Smooth muscle cell of the brain vasculature (primary cell): ENCODE measurements around the gene MKKS.

Experiments used
- DNase-seq: peaks from one replicate; pipeline ENCODE4 v3.0.0-alpha.2; 2012; ENCODE audit warnings: low read depth, low spot score

MKKS gene

DNA sequence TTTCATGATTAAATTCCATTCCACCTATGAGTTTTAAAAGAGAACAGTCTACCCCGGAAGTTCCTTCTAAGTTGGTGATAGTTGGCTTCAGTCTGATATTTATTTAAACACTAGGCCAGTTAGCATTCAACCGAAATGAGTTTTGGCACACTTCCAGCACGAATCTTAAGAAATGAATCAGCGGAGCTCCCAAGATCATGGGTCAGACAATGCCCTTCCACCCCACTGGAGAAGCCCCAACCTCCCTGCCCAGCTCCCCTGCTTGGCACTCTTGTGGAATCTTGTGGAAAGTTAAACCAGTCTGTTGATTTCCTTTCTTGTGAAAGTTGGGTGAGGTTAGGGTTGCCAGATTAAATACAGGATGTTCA, 64.3 kb downstream of the MKKS start:
- DNase-seq: no peak

- no peak for DNase-seq
These were observed 65.3 kb downstream of the MKKS start for GRCh38 chr20:10368702-10369041.

GRCh38 chr20:10367943-10368701, 65.9 kb downstream of the MKKS start:
- no peak for DNase-seq

GRCh38 chr20:10367693-10367942, 66.4 kb downstream of the MKKS start:
- DNase-seq: no peak

DNA sequence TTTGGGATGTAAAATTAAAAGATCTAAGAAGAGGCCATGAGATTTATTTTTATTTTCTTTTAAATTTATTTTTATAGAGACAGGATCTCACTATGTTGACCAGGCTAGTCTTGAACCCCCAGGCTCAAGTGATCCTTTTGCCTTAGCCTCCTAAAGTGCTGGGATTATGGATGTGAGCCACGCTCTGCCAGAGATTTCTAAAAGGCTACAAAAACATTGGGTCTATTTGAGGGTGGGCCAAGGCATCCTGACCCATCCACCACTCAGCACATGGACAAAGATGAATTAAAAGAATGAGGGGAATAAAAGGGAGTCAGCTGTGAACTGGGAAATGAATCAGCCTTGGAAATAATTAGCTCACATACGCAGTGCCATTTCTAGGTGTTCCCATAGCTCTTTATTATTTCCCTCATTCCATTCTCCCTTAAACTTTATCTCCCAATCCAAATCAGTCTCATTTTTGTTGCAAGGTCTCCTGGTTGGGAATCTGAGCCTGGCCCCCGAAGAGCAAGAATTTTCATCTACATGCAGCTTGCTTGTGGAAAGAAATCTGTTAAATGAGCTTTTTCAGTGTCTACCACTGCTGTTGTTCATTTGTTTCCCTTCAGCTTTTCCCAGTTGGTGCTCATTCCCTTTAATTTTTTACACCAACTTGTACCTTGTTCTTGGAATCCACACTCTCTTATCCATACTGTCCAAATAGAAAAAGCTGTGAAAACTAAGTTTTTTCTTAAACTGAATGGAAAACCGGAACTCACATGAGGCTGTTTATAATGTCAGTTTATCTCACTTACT, 66.9 kb downstream of the MKKS start:
- no peak for DNase-seq

DNA sequence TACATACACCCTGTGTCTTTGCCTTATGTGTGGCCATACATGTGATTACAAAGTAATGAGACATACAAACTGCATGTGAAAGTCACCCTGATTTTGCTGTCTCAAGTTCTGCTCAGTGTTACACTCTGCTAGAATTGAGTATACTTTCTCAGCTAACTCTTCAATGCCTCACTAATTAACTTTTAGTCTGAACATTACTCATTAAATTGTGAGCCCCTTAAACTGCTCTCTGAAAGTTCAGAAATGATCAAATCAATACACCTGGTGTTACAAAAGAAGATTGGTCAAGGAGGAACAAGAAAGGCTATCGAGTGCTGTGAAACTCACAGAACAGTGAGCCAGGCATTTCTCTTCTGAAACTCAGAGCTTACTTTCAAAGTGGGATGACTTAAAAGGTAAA, 71.3 kb downstream of the MKKS start:
- no peak for DNase-seq

- no peak for DNase-seq
These were observed 73.1 kb downstream of the MKKS start for GRCh38 chr20:10360878-10361277.

GRCh38 chr20:10359621-10360040, 74.4 kb downstream of the MKKS start:
- no peak for DNase-seq

DNA sequence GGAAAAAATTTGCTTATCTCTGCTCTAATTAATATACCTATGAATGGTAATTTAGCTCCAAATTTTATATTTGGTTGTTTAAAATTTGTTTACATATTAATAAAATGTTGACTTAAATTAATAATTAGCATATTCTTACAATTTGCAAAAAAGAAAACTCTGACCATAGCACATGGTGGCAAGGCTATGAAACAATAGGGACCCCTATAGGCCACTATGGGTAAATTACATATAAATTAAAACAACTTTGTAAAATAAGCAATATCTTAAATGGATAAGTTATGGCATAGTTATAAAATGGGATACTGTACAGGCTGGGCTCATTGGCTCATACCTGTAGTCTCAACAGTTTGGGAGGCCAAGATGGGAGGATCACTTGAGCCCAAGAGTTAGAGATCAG, 76.0 kb downstream of the MKKS start:
- DNase-seq: no peak

GRCh38 chr20:10357061-10357708, 76.8 kb downstream of the MKKS start:
- DNase-seq: no peak

GRCh38 chr20:10356628-10357027, 77.4 kb downstream of the MKKS start:
- no peak for DNase-seq

DNA sequence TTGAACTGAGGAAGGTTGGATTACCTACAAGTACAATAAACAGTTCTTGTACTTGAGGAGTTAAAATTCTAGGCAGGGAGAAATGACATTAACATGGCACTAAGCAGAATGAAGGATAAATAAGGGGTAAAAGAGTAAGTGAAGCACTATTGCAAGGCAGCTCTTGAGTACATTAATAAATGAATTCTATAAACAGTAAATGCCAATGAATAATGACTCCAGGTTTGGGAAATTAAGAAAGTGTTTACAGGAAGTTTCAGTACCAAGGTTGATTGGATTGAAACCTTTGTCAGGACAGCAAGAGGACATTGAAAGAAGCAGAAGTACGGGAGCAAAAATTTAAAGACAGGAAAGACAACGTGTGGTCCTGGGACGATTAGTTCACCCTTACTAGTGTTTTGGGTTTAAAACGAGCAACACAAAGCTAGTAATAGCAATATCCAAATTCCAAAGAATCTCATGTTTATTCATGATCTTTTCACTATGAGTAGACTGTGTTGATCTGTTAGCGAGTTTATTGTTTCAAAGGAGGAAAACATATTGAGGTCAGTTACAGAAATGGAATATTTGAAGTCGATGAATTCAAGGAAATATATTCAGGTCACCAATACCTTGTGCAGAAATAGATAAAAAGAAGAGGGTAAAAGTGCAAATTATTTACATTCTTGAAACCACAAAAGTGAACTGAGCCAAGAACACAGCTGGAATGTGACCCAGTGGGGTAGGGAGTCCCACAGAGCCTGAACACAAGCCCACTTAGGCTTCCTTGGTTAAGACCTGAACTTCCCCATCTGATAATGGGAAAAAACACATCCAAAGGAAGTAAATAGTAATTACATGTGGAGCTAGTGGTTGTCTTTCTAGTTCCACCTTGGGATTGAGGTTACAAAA, 80.8 kb downstream of the MKKS start:
- no peak for DNase-seq
